NK-92 treated with Interleukin-12 subunit alpha and Interleukin-12 subunit beta, amount 100 ng/mL, for 24 hours (cell line): ENCODE results near the gene NGDN.
"Not testable (repeated sequence)": the region's sequence is repeated elsewhere in the genome, so short reads cannot be mapped to it uniquely, and the experiment has no call there.

Experiments
- DNase-seq: peaks from one replicate; lab custom pipeline; 2025; lab: John Stamatoyannopoulos, UW

Gene NGDN

GRCh38 chr14:23469127-23469905, at the start of gene NGDN:
Gene NGDN (plus strand): TSS chr14:23469703. CDS start chr14:23469716, 13 bp downstream.
- DNase-seq, result peak; percentile 80

GRCh38 chr14:23421594-23421993, 47.9 kb upstream of the NGDN start:
- DNase-seq, result no peak

GRCh38 chr14:23423657-23424056, 45.8 kb upstream of the NGDN start:
- no peak for DNase-seq

GRCh38 chr14:23425169-23425568, 44.3 kb upstream of the NGDN start:
- no peak for DNase-seq

- not testable (repeated sequence) for DNase-seq
These were observed 43.7 kb upstream of the NGDN start for GRCh38 chr14:23425798-23426197.

GRCh38 chr14:23428686-23429495, 40.6 kb upstream of the NGDN start:
- DNase-seq, result no peak

- DNase-seq, result no peak
These were observed 39.3 kb upstream of the NGDN start for GRCh38 chr14:23430016-23430722.

GRCh38 chr14:23430723-23431085, 38.8 kb upstream of the NGDN start:
- DNase-seq, result no peak

GRCh38 chr14:23431486-23431885, 38.0 kb upstream of the NGDN start:
- DNase-seq, result no peak

GRCh38 chr14:23432102-23432925, 37.2 kb upstream of the NGDN start:
- no peak for DNase-seq

GRCh38 chr14:23432946-23433345, 36.6 kb upstream of the NGDN start:
- DNase-seq, result no peak

- no peak for DNase-seq
These were observed 36.0 kb upstream of the NGDN start for GRCh38 chr14:23433457-23433856.

GRCh38 chr14:23434488-23435222, 34.8 kb upstream of the NGDN start:
- DNase-seq, result no peak

- no peak for DNase-seq
These were observed 33.8 kb upstream of the NGDN start, which contains the start of gene MYH7 for GRCh38 chr14:23435543-23436326. Gene MYH7 (minus strand): TSS chr14:23435660. CDS start chr14:23433732, 1,928 bp downstream.

GRCh38 chr14:23436327-23437132, 33.0 kb upstream of the NGDN start:
- DNase-seq, result no peak

GRCh38 chr14:23437133-23438100, 32.1 kb upstream of the NGDN start:
- no peak for DNase-seq

GRCh38 chr14:23438101-23438971, 31.2 kb upstream of the NGDN start:
- no peak for DNase-seq
